ENCODE results near the gene IMMP2L. TPM values are rescaled to one million over a fixed set of nuclear protein-coding genes. Genes with fewer than 3 reads are reported as not detected.
"Not testable (repeated sequence)": the region's sequence is repeated elsewhere in the genome, so short reads cannot be mapped to it uniquely, and the experiment has no call there.

Gene IMMP2L
- total RNA-seq, 1 donor from 2014 or later, result 32.0 TPM

- no peak for DNase-seq
These were observed 843.6 kb downstream of the IMMP2L start for GRCh38 chr7:110718503-110719205.

GRCh38 chr7:110704225-110704624, 858.1 kb downstream of the IMMP2L start:
- DNase-seq, result no peak

GRCh38 chr7:110698576-110698975, 863.7 kb downstream of the IMMP2L start:
- no peak for DNase-seq

- DNase-seq, result no peak
These were observed 868.9 kb downstream of the IMMP2L start for GRCh38 chr7:110693344-110693743.

GRCh38 chr7:110688908-110689307, 873.4 kb downstream of the IMMP2L start:
- no peak for DNase-seq

- no peak for DNase-seq
These were observed 876.4 kb downstream of the IMMP2L start for GRCh38 chr7:110685899-110686298.

GRCh38 chr7:110681941-110682340, 880.4 kb downstream of the IMMP2L start:
- DNase-seq, result no peak

- DNase-seq, result no peak
These were observed 884.9 kb downstream of the IMMP2L start for GRCh38 chr7:110677405-110677804.

GRCh38 chr7:110676785-110677184, 885.5 kb downstream of the IMMP2L start:
- no peak for DNase-seq

- no peak for DNase-seq
These were observed 886.7 kb downstream of the IMMP2L start for GRCh38 chr7:110675383-110676103.

GRCh38 chr7:110673148-110673547, 889.1 kb downstream of the IMMP2L start:
- no peak for DNase-seq

GRCh38 chr7:110669410-110669809, 892.9 kb downstream of the IMMP2L start:
- no peak for DNase-seq

- peak; percentile 57 for DNase-seq
These were observed 897.5 kb downstream of the IMMP2L start for GRCh38 chr7:110664803-110665202.

- DNase-seq, result not testable (repeated sequence)
These were observed 901.7 kb downstream of the IMMP2L start for GRCh38 chr7:110660637-110661036.

- no peak for DNase-seq
These were observed 912.0 kb downstream of the IMMP2L start for GRCh38 chr7:110650328-110650727.

GRCh38 chr7:110647266-110647665, 915.0 kb downstream of the IMMP2L start:
- no peak for DNase-seq

GRCh38 chr7:110646804-110647203, 915.5 kb downstream of the IMMP2L start:
- no peak for DNase-seq

- no peak for DNase-seq
These were observed 916.7 kb downstream of the IMMP2L start for GRCh38 chr7:110645616-110646015.

GRCh38 chr7:110645060-110645459, 917.2 kb downstream of the IMMP2L start:
- no peak for DNase-seq

GRCh38 chr7:110637252-110637651, 925.0 kb downstream of the IMMP2L start:
- DNase-seq, result no peak

GRCh38 chr7:110633313-110633712, 929.0 kb downstream of the IMMP2L start:
- no peak for DNase-seq

GRCh38 chr7:110626414-110626813, 935.9 kb downstream of the IMMP2L start:
- no peak for DNase-seq

- DNase-seq, result no peak
These were observed 937.0 kb downstream of the IMMP2L start for GRCh38 chr7:110625294-110625693.

- no peak for DNase-seq
These were observed 938.9 kb downstream of the IMMP2L start for GRCh38 chr7:110623436-110623835.
